ENCODE data around the gene FAM241B.

FAM241B gene

GRCh38 chr10:69588358-69588757 is 41.7 kb upstream of the FAM241B start:
- Histone ChIP-seq H3K27ac (ENCODE audit: low read length, poor library complexity, severe bottlenecking) (no peak overlapping the region), H2BK120ac (ENCODE audit: low read depth, low read length) (no peak overlapping the region), H3K27me3 (ENCODE audit: control insufficient read depth in 1 of 2, insufficient read depth in 1 of 2, low read length in 2 of 2) (peaks cover 52 to 57% of the 10 kb centered on the region in 2 experiments), H3K9ac (ENCODE audit: low read length) (no peak overlapping the region), H3K79me1 (replicated peaks; ENCODE audit: low read length, poor library complexity, severe bottlenecking) (no peaks in the 10 kb centered on the region), H3K14ac (ENCODE audit: low read length in 2 of 2) (no peak overlapping the region), H2BK5ac (ENCODE audit: low read depth, low read length, poor library complexity, severe bottlenecking) (no peak overlapping the region), H2AK5ac (ENCODE audit: low read length, severe bottlenecking) (no peak overlapping the region), H3K4ac (ENCODE audit: low read depth in 1 of 2, low read length in 2 of 2) (no peak overlapping the region), H4K8ac (ENCODE audit: low read length) (no peak overlapping the region), H2AFZ (ENCODE audit: low read depth, low read length) (no peak overlapping the region), H2BK12ac (ENCODE audit: low read length in 2 of 2) (no peak overlapping the region), H3K4me3 (ENCODE audit: insufficient read depth in 1 of 2, low read depth in 1 of 2, low read length in 2 of 2) (no peak overlapping the region), H2BK15ac (ENCODE audit: low read depth, poor library complexity, severe bottlenecking) (no peak overlapping the region), H3K18ac (ENCODE audit: low read depth in 1 of 2, low read length in 2 of 2) (no peak overlapping the region), H3K23ac (ENCODE audit: low read length in 2 of 2) (no peak overlapping the region), H3K4me2 (ENCODE audit: low read length, poor library complexity, severe bottlenecking) (no peak overlapping the region), H4K91ac (ENCODE audit: low read length) (no peak overlapping the region), H3K4me1 (ENCODE audit: control insufficient read depth, insufficient read depth, low read depth, low read length) (no peaks in the 10 kb centered on the region), H3K36me3 (ENCODE audit: control insufficient read depth in 1 of 2, insufficient read depth in 2 of 2, low read depth in 1 of 2, low read length in 2 of 2) (no peaks in the 10 kb centered on the region), H3K9me3 (ENCODE audit: control insufficient read depth, low read length) (peaks cover 3% of the 10 kb centered on the region)
- 17% methylated on average over 3 of the region's 3 CpGs for WGBS
- DNase-seq: no peak

GRCh38 chr10:69600761-69601330 is 29.2 kb upstream of the FAM241B start:
- Histone ChIP-seq H3K4me3 (ENCODE audit: insufficient read depth in 1 of 2, low read depth in 1 of 2, low read length in 2 of 2) (no peak overlapping the region), H2AK5ac (ENCODE audit: low read length, severe bottlenecking) (no peak overlapping the region), H2BK12ac (ENCODE audit: low read length in 2 of 2) (no peak overlapping the region), H3K9ac (ENCODE audit: low read length) (no peak overlapping the region), H3K79me1 (replicated peaks; ENCODE audit: low read length, poor library complexity, severe bottlenecking) (no peaks in the 10 kb centered on the region), H3K14ac (ENCODE audit: low read length in 2 of 2) (no peak overlapping the region), H3K9me3 (ENCODE audit: control insufficient read depth, low read length) (peaks cover 14% of the 10 kb centered on the region), H2BK120ac (ENCODE audit: low read depth, low read length) (no peak overlapping the region), H4K91ac (ENCODE audit: low read length) (no peak overlapping the region), H2AFZ (ENCODE audit: low read depth, low read length) (no peak overlapping the region), H3K27ac (ENCODE audit: low read length, poor library complexity, severe bottlenecking) (no peak overlapping the region), H3K27me3 (ENCODE audit: control insufficient read depth in 1 of 2, insufficient read depth in 1 of 2, low read length in 2 of 2) (peaks cover 49 to 64% of the 10 kb centered on the region in 2 experiments), H3K4ac (ENCODE audit: low read depth in 1 of 2, low read length in 2 of 2) (no peak overlapping the region), H2BK15ac (ENCODE audit: low read depth, poor library complexity, severe bottlenecking) (no peak overlapping the region), H3K36me3 (ENCODE audit: control insufficient read depth in 1 of 2, insufficient read depth in 2 of 2, low read depth in 1 of 2, low read length in 2 of 2) (no peaks in the 10 kb centered on the region), H4K8ac (ENCODE audit: low read length) (no peak overlapping the region), H3K4me2 (ENCODE audit: low read length, poor library complexity, severe bottlenecking) (no peak overlapping the region), H3K18ac (ENCODE audit: low read depth in 1 of 2, low read length in 2 of 2) (no peak overlapping the region), H2BK5ac (ENCODE audit: low read depth, low read length, poor library complexity, severe bottlenecking) (no peak overlapping the region), H3K4me1 (ENCODE audit: control insufficient read depth, insufficient read depth, low read depth, low read length) (no peaks in the 10 kb centered on the region), H3K23ac (ENCODE audit: low read length in 2 of 2) (no peak overlapping the region)
- 65% methylated on average over 5 of the region's 5 CpGs for WGBS
- DNase-seq: no peak

- H2AK5ac ChIP-seq (ENCODE audit: low read length, severe bottlenecking): no peak overlapping the region
- no peaks in the 10 kb centered on the region for H3K79me1 ChIP-seq (replicated peaks; ENCODE audit: low read length, poor library complexity, severe bottlenecking)
- H3K9me3 ChIP-seq (ENCODE audit: control insufficient read depth, low read length): peaks cover 39% of the 10 kb centered on the region
- no peak overlapping the region for H3K14ac ChIP-seq (ENCODE audit: low read length in 2 of 2)
- H3K18ac ChIP-seq (ENCODE audit: low read depth in 1 of 2, low read length in 2 of 2): no peak overlapping the region
- no peak overlapping the region for H4K8ac ChIP-seq (ENCODE audit: low read length)
- no peak overlapping the region for H4K91ac ChIP-seq (ENCODE audit: low read length)
- no peak overlapping the region for H2BK15ac ChIP-seq (ENCODE audit: low read depth, poor library complexity, severe bottlenecking)
- no peak for DNase-seq
- no peak overlapping the region for H2BK5ac ChIP-seq (ENCODE audit: low read depth, low read length, poor library complexity, severe bottlenecking)
- no peak overlapping the region for H3K23ac ChIP-seq (ENCODE audit: low read length in 2 of 2)
- H3K4me1 ChIP-seq (ENCODE audit: control insufficient read depth, insufficient read depth, low read depth, low read length): no peaks in the 10 kb centered on the region
- WGBS: no CpG with 5 or more reads among the region's 1 CpG
- no peak overlapping the region for H2BK12ac ChIP-seq (ENCODE audit: low read length in 2 of 2)
- peaks cover 16 to 30% of the 10 kb centered on the region in 2 experiments for H3K27me3 ChIP-seq (ENCODE audit: control insufficient read depth in 1 of 2, insufficient read depth in 1 of 2, low read length in 2 of 2)
- H2BK120ac ChIP-seq (ENCODE audit: low read depth, low read length): no peak overlapping the region
- no peak overlapping the region for H3K4ac ChIP-seq (ENCODE audit: low read depth in 1 of 2, low read length in 2 of 2)
- H3K4me3 ChIP-seq (ENCODE audit: insufficient read depth in 1 of 2, low read depth in 1 of 2, low read length in 2 of 2): no peak overlapping the region
- H3K27ac ChIP-seq (ENCODE audit: low read length, poor library complexity, severe bottlenecking): no peak overlapping the region
- no peak overlapping the region for H2AFZ ChIP-seq (ENCODE audit: low read depth, low read length)
- H3K36me3 ChIP-seq (ENCODE audit: control insufficient read depth in 1 of 2, insufficient read depth in 2 of 2, low read depth in 1 of 2, low read length in 2 of 2): no peaks in the 10 kb centered on the region
- no peak overlapping the region for H3K9ac ChIP-seq (ENCODE audit: low read length)
- no peak overlapping the region for H3K4me2 ChIP-seq (ENCODE audit: low read length, poor library complexity, severe bottlenecking)
Measured at GRCh38 chr10:69609077-69609476, 21.0 kb upstream of the FAM241B start.

- no peaks in the 10 kb centered on the region for H3K4me1 ChIP-seq (ENCODE audit: control insufficient read depth, insufficient read depth, low read depth, low read length)
- H2BK15ac ChIP-seq (ENCODE audit: low read depth, poor library complexity, severe bottlenecking): no peak overlapping the region
- no peak overlapping the region for H2BK120ac ChIP-seq (ENCODE audit: low read depth, low read length)
- peaks cover 42% of the 10 kb centered on the region for H3K9me3 ChIP-seq (ENCODE audit: control insufficient read depth, low read length)
- H2BK12ac ChIP-seq (ENCODE audit: low read length in 2 of 2): no peak overlapping the region
- no peak overlapping the region for H3K9ac ChIP-seq (ENCODE audit: low read length)
- DNase-seq: no peak
- H3K36me3 ChIP-seq (ENCODE audit: control insufficient read depth in 1 of 2, insufficient read depth in 2 of 2, low read depth in 1 of 2, low read length in 2 of 2): no peaks in the 10 kb centered on the region
- H3K27ac ChIP-seq (ENCODE audit: low read length, poor library complexity, severe bottlenecking): no peak overlapping the region
- H3K18ac ChIP-seq (ENCODE audit: low read depth in 1 of 2, low read length in 2 of 2): no peak overlapping the region
- no peak overlapping the region for H2AK5ac ChIP-seq (ENCODE audit: low read length, severe bottlenecking)
- no peak overlapping the region for H4K91ac ChIP-seq (ENCODE audit: low read length)
- no peaks in the 10 kb centered on the region for H3K79me1 ChIP-seq (replicated peaks; ENCODE audit: low read length, poor library complexity, severe bottlenecking)
- H3K4me3 ChIP-seq (ENCODE audit: insufficient read depth in 1 of 2, low read depth in 1 of 2, low read length in 2 of 2): no peak overlapping the region
- no peak overlapping the region for H2AFZ ChIP-seq (ENCODE audit: low read depth, low read length)
- no peak overlapping the region for H3K23ac ChIP-seq (ENCODE audit: low read length in 2 of 2)
- H3K27me3 ChIP-seq (ENCODE audit: control insufficient read depth in 1 of 2, insufficient read depth in 1 of 2, low read length in 2 of 2): peaks cover 27 to 31% of the 10 kb centered on the region in 2 experiments
- H3K14ac ChIP-seq (ENCODE audit: low read length in 2 of 2): no peak overlapping the region
- no peak overlapping the region for H2BK5ac ChIP-seq (ENCODE audit: low read depth, low read length, poor library complexity, severe bottlenecking)
- H3K4ac ChIP-seq (ENCODE audit: low read depth in 1 of 2, low read length in 2 of 2): no peak overlapping the region
- H4K8ac ChIP-seq (ENCODE audit: low read length): no peak overlapping the region
- H3K4me2 ChIP-seq (ENCODE audit: low read length, poor library complexity, severe bottlenecking): no peak overlapping the region
Measured at GRCh38 chr10:69612760-69613159, 17.3 kb upstream of the FAM241B start.
